ENCODE results near the gene NPDC1. TPM values are rescaled to one million over a fixed set of nuclear protein-coding genes. Genes with fewer than 3 reads are reported as not detected.
A peak's percentile ranks its signal among the peaks of the same experiment; 100 is the strongest.

Gene NPDC1
- total RNA-seq, 2 experiments from 2014 or later, result 35.5 to 41.4 TPM

- Mint-ChIP-seq H3K4me1 (peaks cover 19% of the 10 kb centered on the region), H3K27ac (no peak overlapping the region), H3K36me3 (ENCODE audit: low read depth) (peaks cover 3% of the 10 kb centered on the region), H3K9me3 (no peaks in the 10 kb centered on the region), H3K4me3 (no peak overlapping the region), H3K27me3 (no peaks in the 10 kb centered on the region)
- DNase-seq, result no peak
- POLR2A ChIA-PET, result no interaction called here
- CTCF ChIA-PET, result interaction anchor here (0.7 to 7.4 kb wide), 4 partner anchors 13 to 180 kb away, joined by 3 to 58 read pairs (median 4); partner anchors contain the start of gene AJM1
Measured at GRCh38 chr9:137022662-137023008, 23.3 kb downstream of the NPDC1 start.

- H3K9me3 Mint-ChIP-seq, result no peaks in the 10 kb centered on the region
- peak; percentile 75 for DNase-seq
- ChIA-PET POLR2A (no interaction called here), CTCF (interaction anchor here (0.7 to 8.6 kb wide), 7 partner anchors 7 to 180 kb away, joined by 3 to 59 read pairs (median 4); partner anchors contain the start of genes ABCA2, AJM1, CLIC3 and FUT7)
- H3K27me3 Mint-ChIP-seq, result no peaks in the 10 kb centered on the region
- no peak overlapping the region for H3K27ac Mint-ChIP-seq
- H3K4me3 Mint-ChIP-seq, result no peak overlapping the region
- peaks cover 16% of the 10 kb centered on the region for H3K4me1 Mint-ChIP-seq
- H3K36me3 Mint-ChIP-seq (ENCODE audit: low read depth), result peaks cover 3% of the 10 kb centered on the region
Measured at GRCh38 chr9:137021979-137022661, 23.9 kb downstream of the NPDC1 start.

GRCh38 chr9:137021568-137021978, 24.4 kb downstream of the NPDC1 start:
- CTCF ChIA-PET, result interaction anchor here (0.6 to 8.6 kb wide), 7 partner anchors 8 to 179 kb away, joined by 3 to 59 read pairs (median 4); partner anchors contain the start of genes ABCA2, AJM1, CLIC3 and FUT7
- Mint-ChIP-seq H3K9me3 (no peaks in the 10 kb centered on the region), H3K4me3 (no peak overlapping the region), H3K4me1 (peaks cover 13% of the 10 kb centered on the region), H3K27ac (no peak overlapping the region), H3K27me3 (no peaks in the 10 kb centered on the region), H3K36me3 (ENCODE audit: low read depth) (peaks cover 6% of the 10 kb centered on the region)
- DNase-seq, result no peak
- POLR2A ChIA-PET, result no interaction called here

- Mint-ChIP-seq H3K4me3 (no peak overlapping the region), H3K27ac (no peak overlapping the region), H3K4me1 (peaks cover 11% of the 10 kb centered on the region), H3K27me3 (no peaks in the 10 kb centered on the region), H3K36me3 (ENCODE audit: low read depth) (peaks cover 6% of the 10 kb centered on the region), H3K9me3 (no peaks in the 10 kb centered on the region)
- ChIA-PET CTCF (interaction anchor here (0.6 to 8.6 kb wide), 7 partner anchors 8 to 178 kb away, joined by 3 to 59 read pairs (median 4); partner anchors contain the start of genes ABCA2, AJM1, CLIC3 and FUT7), POLR2A (no interaction called here)
- DNase-seq, result no peak
Measured at GRCh38 chr9:137020771-137021567, 25.0 kb downstream of the NPDC1 start.

GRCh38 chr9:137019891-137020683, 25.9 kb downstream of the NPDC1 start:
- no peaks in the 10 kb centered on the region for H3K27me3 Mint-ChIP-seq
- peaks cover 11% of the 10 kb centered on the region for H3K4me1 Mint-ChIP-seq
- DNase-seq, result no peak
- CTCF ChIA-PET, result interaction anchor here (0.7 to 8.6 kb wide), 6 partner anchors 9 to 293 kb away, joined by 3 to 59 read pairs (median 5); partner anchors contain the start of genes ABCA2, FUT7 and NPDC1
- H3K9me3 Mint-ChIP-seq, result no peaks in the 10 kb centered on the region
- no peak overlapping the region for H3K4me3 Mint-ChIP-seq
- no peak overlapping the region for H3K27ac Mint-ChIP-seq
- peaks cover 6% of the 10 kb centered on the region for H3K36me3 Mint-ChIP-seq (ENCODE audit: low read depth)
- POLR2A ChIA-PET, result no interaction called here

GRCh38 chr9:137018761-137019559, 27.0 kb downstream of the NPDC1 start:
- peaks cover 6% of the 10 kb centered on the region for H3K36me3 Mint-ChIP-seq (ENCODE audit: low read depth)
- H3K27me3 Mint-ChIP-seq, result no peaks in the 10 kb centered on the region
- H3K4me3 Mint-ChIP-seq, result no peak overlapping the region
- no peak for DNase-seq
- H3K9me3 Mint-ChIP-seq, result no peaks in the 10 kb centered on the region
- peaks cover 7% of the 10 kb centered on the region for H3K4me1 Mint-ChIP-seq
- POLR2A ChIA-PET, result no interaction called here
- H3K27ac Mint-ChIP-seq, result no peak overlapping the region
- CTCF ChIA-PET, result interaction anchor here (0.7 to 8.6 kb wide), 4 partner anchors 10 to 292 kb away, joined by 3 to 59 read pairs (median 5); partner anchors contain the start of genes ABCA2 and FUT7

GRCh38 chr9:137017791-137018497, 28.0 kb downstream of the NPDC1 start:
- ChIA-PET POLR2A (no interaction called here), CTCF (interaction anchor here (2.1 to 8.6 kb wide), 2 partner anchors 11 to 18 kb away, joined by 6 to 59 read pairs; partner anchors contain the start of genes ABCA2 and FUT7)
- Mint-ChIP-seq H3K9me3 (no peaks in the 10 kb centered on the region), H3K4me1 (peaks cover 3% of the 10 kb centered on the region), H3K4me3 (no peak overlapping the region), H3K36me3 (ENCODE audit: low read depth) (peaks cover 6% of the 10 kb centered on the region), H3K27ac (no peak overlapping the region), H3K27me3 (no peaks in the 10 kb centered on the region)
- DNase-seq, result no peak

GRCh38 chr9:137017071-137017470, 28.9 kb downstream of the NPDC1 start:
- Mint-ChIP-seq H3K27me3 (no peaks in the 10 kb centered on the region), H3K4me1 (peaks cover 1% of the 10 kb centered on the region), H3K27ac (no peak overlapping the region), H3K36me3 (ENCODE audit: low read depth) (peaks cover 4% of the 10 kb centered on the region), H3K4me3 (no peak overlapping the region), H3K9me3 (no peaks in the 10 kb centered on the region)
- CTCF ChIA-PET, result interaction anchor here (8.6 kb wide), 1 partner anchor 12 kb away, joined by 59 read pairs; the partner anchor contains the start of genes ABCA2 and FUT7
- POLR2A ChIA-PET, result no interaction called here
- DNase-seq, result no peak

- no peak overlapping the region for H3K4me3 Mint-ChIP-seq
- H3K9me3 Mint-ChIP-seq, result no peaks in the 10 kb centered on the region
- no peaks in the 10 kb centered on the region for H3K27me3 Mint-ChIP-seq
- H3K36me3 Mint-ChIP-seq (ENCODE audit: low read depth), result peaks cover 7% of the 10 kb centered on the region
- ChIA-PET CTCF (interaction anchor here (2.0 to 8.6 kb wide), 2 partner anchors 13 to 19 kb away, joined by 6 to 59 read pairs; partner anchors contain the start of genes ABCA2 and FUT7), POLR2A (no interaction called here)
- DNase-seq, result no peak
- H3K4me1 Mint-ChIP-seq, result no peaks in the 10 kb centered on the region
- H3K27ac Mint-ChIP-seq, result no peak overlapping the region
Measured at GRCh38 chr9:137016436-137016835, 29.5 kb downstream of the NPDC1 start.

GRCh38 chr9:137015976-137016375, 30.0 kb downstream of the NPDC1 start:
- POLR2A ChIA-PET, result no interaction called here
- no peaks in the 10 kb centered on the region for H3K27me3 Mint-ChIP-seq

GRCh38 chr9:137015540-137015930, 30.4 kb downstream of the NPDC1 start:
- Mint-ChIP-seq H3K27me3 (no peaks in the 10 kb centered on the region), H3K36me3 (ENCODE audit: low read depth) (peaks cover 9% of the 10 kb centered on the region), H3K9me3 (no peaks in the 10 kb centered on the region), H3K27ac (no peak overlapping the region), H3K4me3 (no peak overlapping the region), H3K4me1 (no peaks in the 10 kb centered on the region)
- no peak for DNase-seq
- CTCF ChIA-PET, result interaction anchor here (2.0 to 8.6 kb wide), 2 partner anchors 14 to 20 kb away, joined by 6 to 59 read pairs; partner anchors contain the start of genes ABCA2 and FUT7
- POLR2A ChIA-PET, result no interaction called here

More at GRCh38 chr9:137015976-137016375, 30.0 kb downstream of the NPDC1 start:
- H3K27ac Mint-ChIP-seq, result no peak overlapping the region
- H3K4me1 Mint-ChIP-seq, result no peaks in the 10 kb centered on the region
- CTCF ChIA-PET, result interaction anchor here (2.0 to 8.6 kb wide), 2 partner anchors 13 to 19 kb away, joined by 6 to 59 read pairs; partner anchors contain the start of genes ABCA2 and FUT7
- H3K9me3 Mint-ChIP-seq, result no peaks in the 10 kb centered on the region
- DNase-seq, result no peak
- H3K36me3 Mint-ChIP-seq (ENCODE audit: low read depth), result peaks cover 9% of the 10 kb centered on the region
- no peak overlapping the region for H3K4me3 Mint-ChIP-seq

Measured in activated CD4-positive, alpha-beta T cell treated with anti-CD3 and anti-CD28 coated beads, Interleukin-2, amount 10 ng/mL, durations not matched to agents 7 days and 5 days (primary cell).